Hepatocyte (in vitro differentiated cells): Measurements from ENCODE around the gene SLC25A6. TPM values are rescaled to one million over a fixed set of nuclear protein-coding genes. Genes with fewer than 3 reads are reported as not detected.

ENCODE experiments used
- DNase-seq: peaks from one replicate; pipeline ENCODE4 v3.0.0-alpha.2; 2016; ENCODE audit warnings: low spot score
- H2AFZ ChIP-seq: fragments of 200-600 bp; sonication (generic); 2 replicates; pipeline ENCODE4 v1.6.0; 2016; ENCODE audit warnings: antibody characterized with exemption, mild to moderate bottlenecking
- H3K27ac ChIP-seq: fragments of 200-600 bp; sonication (generic); 2 replicates; pipeline ENCODE4 v1.5.1; 2016; ENCODE audit warnings: mild to moderate bottlenecking
- H3K27me3 ChIP-seq: fragments of 200-600 bp; sonication (generic); 2 replicates; pipeline ENCODE4 v1.6.1; 2016
- H3K36me3 ChIP-seq: fragments of 200-600 bp; sonication (generic); replicated peaks from 2 replicates; pipeline ENCODE4 v1.5.1; 2016; ENCODE audit warnings: low read depth; ENCODE audit not compliant: insufficient read depth
- H3K4me1 ChIP-seq: fragments of 200-600 bp; sonication (generic); 2 replicates; pipeline ENCODE4 v1.5.1; 2016; ENCODE audit warnings: mild to moderate bottlenecking, moderate library complexity; ENCODE audit not compliant: insufficient read depth
- H3K4me2 ChIP-seq: fragments of 200-600 bp; sonication (generic); 2 replicates; pipeline ENCODE4 v1.6.0; 2016
- H3K4me3 ChIP-seq: fragments of 200-600 bp; sonication (generic); 2 replicates; pipeline ENCODE4 v1.5.1; 2016; ENCODE audit warnings: mild to moderate bottlenecking
- H3K79me2 ChIP-seq: fragments of 200-600 bp; sonication (generic); 2 replicates; pipeline ENCODE4 v1.6.0; 2017; ENCODE audit warnings: mild to moderate bottlenecking
- H3K9me2 ChIP-seq: fragments of 200-600 bp; sonication (generic); replicated peaks from 2 replicates; pipeline ENCODE4 v1.6.0; 2017; ENCODE audit warnings: mild to moderate bottlenecking; ENCODE audit not compliant: insufficient read depth
- H3K9me3 ChIP-seq: fragments of 200-600 bp; sonication (generic); 2 replicates; pipeline ENCODE4 v1.5.1; 2016; ENCODE audit warnings: low read depth, mild to moderate bottlenecking
- H4K20me1 ChIP-seq: fragments of 200-600 bp; sonication (generic); 2 replicates; pipeline ENCODE4 v1.6.0; 2016; ENCODE audit warnings: mild to moderate bottlenecking; ENCODE audit not compliant: insufficient read depth, poor library complexity, severe bottlenecking
- CTCF ChIP-seq: fragments of 200-600 bp; sonication (generic); IDR thresholded peaks from 2 replicates; pipeline ENCODE4 v1.5.1; 2016; ENCODE audit warnings: antibody characterized with exemption, mild to moderate bottlenecking; ENCODE audit not compliant: poor library complexity
- EZH2 ChIP-seq: fragments of 200-600 bp; sonication (generic); IDR thresholded peaks from 2 replicates; pipeline ENCODE4 v1.6.1; 2016; ENCODE audit warnings: antibody characterized with exemption, mild to moderate bottlenecking, borderline replicate concordance
- EZH2phosphoT487 ChIP-seq: fragments of 200-600 bp; sonication (generic); IDR thresholded peaks from one replicate; pipeline ENCODE4 v1.6.1; 2018; ENCODE audit warnings: antibody characterized with exemption, mild to moderate bottlenecking, low read depth, moderate library complexity; ENCODE audit not compliant: unreplicated experiment, severe bottlenecking
- WGBS: methylation state at CpG from one replicate; pipeline ENCODE4 v1.1.6; 2016; ENCODE audit warnings: low lambda C conversion rate; ENCODE audit errors: missing lambda C conversion rate; 5-methylcytosine and 5-hydroxymethylcytosine counted together
- polyA plus RNA-seq: library from polyadenylated mRNA; unstranded; fragments of >200 nt; fragmentation: Nextera tagmentation; extraction: Ambion mirVana; gene quantifications from 2 replicates; pipeline ENCODE4 v1.2.1, GENCODE V29; 2016
- total RNA-seq: library from RNA; depleted of rRNA; stranded (reverse); fragments of >200 nt; gene quantifications from 2 replicates; pipeline ENCODE4 v1.2.3, GENCODE V29; 2014

SLC25A6 gene
- total and polyA plus RNA-seq, 2 experiments from 2014 or later, result 359 to 364 TPM

- H3K9me2 ChIP-seq, result no peaks in the 10 kb centered on the region
- TF ChIP-seq EZH2, result no peak
- TF ChIP-seq EZH2phosphoT487, result no peak
- TF ChIP-seq CTCF, result no peak
- no peaks in the 10 kb centered on the region for H3K9me3 ChIP-seq
- no peak for DNase-seq
- WGBS, result 90% methylated on average over 10 of the region's 10 CpGs
- no peaks in the 10 kb centered on the region for H3K27me3 ChIP-seq
- H3K27ac ChIP-seq, result no peak overlapping the region
- H3K4me3 ChIP-seq, result no peak overlapping the region
- no peaks in the 10 kb centered on the region for H3K79me2 ChIP-seq
- no peak overlapping the region for H3K4me2 ChIP-seq
- no peaks in the 10 kb centered on the region for H3K36me3 ChIP-seq
- H2AFZ ChIP-seq, result no peak overlapping the region
- H3K4me1 ChIP-seq, result no peaks in the 10 kb centered on the region
- no peaks in the 10 kb centered on the region for H4K20me1 ChIP-seq
Observed at GRCh38 chrX:1425381-1425780, 33.5 kb upstream of the SLC25A6 start.

GRCh38 chrX:1424147-1424851, 32.4 kb upstream of the SLC25A6 start:
- no peak overlapping the region for H3K27ac ChIP-seq
- no peaks in the 10 kb centered on the region for H3K27me3 ChIP-seq
- H3K4me2 ChIP-seq, result no peak overlapping the region
- no peak overlapping the region for H3K4me3 ChIP-seq
- H4K20me1 ChIP-seq, result no peaks in the 10 kb centered on the region
- H3K9me2 ChIP-seq, result no peaks in the 10 kb centered on the region
- H3K4me1 ChIP-seq, result no peaks in the 10 kb centered on the region
- H3K9me3 ChIP-seq, result no peaks in the 10 kb centered on the region
- WGBS, result 88% methylated on average over 7 of the region's 9 CpGs
- no peak overlapping the region for H2AFZ ChIP-seq
- TF ChIP-seq CTCF, result no peak
- no peak for TF ChIP-seq EZH2
- no peak for TF ChIP-seq EZH2phosphoT487
- no peak for DNase-seq
- H3K79me2 ChIP-seq, result no peaks in the 10 kb centered on the region
- H3K36me3 ChIP-seq, result no peaks in the 10 kb centered on the region

- no peaks in the 10 kb centered on the region for H3K4me1 ChIP-seq
- no peak overlapping the region for H3K4me3 ChIP-seq
- no peaks in the 10 kb centered on the region for H3K27me3 ChIP-seq
- H2AFZ ChIP-seq, result no peak overlapping the region
- no peak for DNase-seq
- no peak overlapping the region for H3K27ac ChIP-seq
- H3K9me2 ChIP-seq, result no peaks in the 10 kb centered on the region
- H3K36me3 ChIP-seq, result no peaks in the 10 kb centered on the region
- H4K20me1 ChIP-seq, result no peaks in the 10 kb centered on the region
- no peak overlapping the region for H3K4me2 ChIP-seq
- 86% methylated on average over 2 of the region's 2 CpGs for WGBS
- H3K9me3 ChIP-seq, result no peaks in the 10 kb centered on the region
- TF ChIP-seq CTCF, result no peak
- TF ChIP-seq EZH2phosphoT487, result no peak
- TF ChIP-seq EZH2, result no peak
- no peaks in the 10 kb centered on the region for H3K79me2 ChIP-seq
Observed at GRCh38 chrX:1423215-1423614, 31.3 kb upstream of the SLC25A6 start.
